PC-9 (cell line): Measurements from ENCODE around the gene GBP1. TPM values are rescaled to one million over a fixed set of nuclear protein-coding genes. Genes with fewer than 3 reads are reported as not detected.
A peak's percentile ranks its signal among the peaks of the same experiment; 100 is the strongest.

ENCODE experiments used
- Bru-seq: library from RNA; stranded (reverse); fragments of 400-500 nt; gene quantifications from one replicate; lab custom pipeline; 2021; lab: Mats Ljungman, UMichigan
- BruChase-seq, 2 experiments: library from RNA; stranded (reverse); fragments of 400-500 nt; gene quantifications; one replicate each; lab custom pipeline; 2021; lab: Mats Ljungman, UMichigan
- BruUV-seq: library from RNA; stranded (reverse); fragments of 400-500 nt; replicated peaks from 2 replicates; lab custom pipeline; 2021; lab: Mats Ljungman, UMichigan
- CTCF ChIA-PET: fragments of 300-600 bp; sonication (Branson Sonifier 250); formaldehyde crosslinking; loops from one replicate; lab custom pipeline; 2022; ENCODE audit warnings: antibody characterized with exemption; lab: Charles Lee
- POLR2A ChIA-PET: fragments of 300-600 bp; sonication (Branson Sonifier 250); formaldehyde crosslinking; loops from one replicate; lab custom pipeline; 2022; ENCODE audit warnings: antibody characterized with exemption; ENCODE audit not compliant: unreplicated experiment; lab: Charles Lee
- DNase-seq, 2 experiments: peaks; one replicate each; pipeline versions ENCODE4 v3.0.0 to v3.0.0-alpha.2; 2015 to 2022; ENCODE audit warnings: mixed read lengths in 1 of 2
- H2AFZ ChIP-seq: fragments of 200-600 bp; sonication (generic); 2 replicates; pipeline ENCODE4 v1.8.1; 2017; ENCODE audit warnings: antibody characterized with exemption
- H3F3A ChIP-seq: fragments of 200-600 bp; sonication (generic); 2 replicates; pipeline ENCODE4 v1.8.1; 2017; ENCODE audit warnings: antibody characterized with exemption, mild to moderate bottlenecking, low read depth; ENCODE audit not compliant: insufficient read depth
- H3K27ac ChIP-seq: fragments of 200-600 bp; sonication (generic); 2 replicates; pipeline ENCODE4 v1.6.1; 2016; ENCODE audit warnings: mixed run types
- H3K27me3 ChIP-seq: fragments of 200-600 bp; sonication (generic); 2 replicates; pipeline ENCODE4 v1.6.1; 2016; ENCODE audit warnings: low read depth, mixed run types; ENCODE audit not compliant: insufficient read depth
- H3K36me3 ChIP-seq: fragments of 200-600 bp; sonication (generic); 2 replicates; pipeline ENCODE4 v1.6.1; 2016; ENCODE audit warnings: low read depth, mixed run types
- H3K4me1 ChIP-seq: fragments of 200-600 bp; sonication (generic); replicated peaks from 2 replicates; pipeline ENCODE4 v1.6.1; 2016; ENCODE audit warnings: mixed run types; ENCODE audit not compliant: insufficient read depth
- H3K4me2 ChIP-seq: fragments of 200-600 bp; sonication (generic); 2 replicates; pipeline ENCODE4 v1.6.1; 2017; ENCODE audit warnings: mixed run types
- H3K4me3 ChIP-seq: fragments of 200-600 bp; sonication (generic); 2 replicates; pipeline ENCODE4 v1.6.1; 2016; ENCODE audit warnings: mixed run types
- H3K79me2 ChIP-seq: fragments of 200-600 bp; sonication (generic); 2 replicates; pipeline ENCODE4 v1.6.1; 2017; ENCODE audit warnings: low read depth, mixed run types
- H3K9me2 ChIP-seq: fragments of 200-600 bp; sonication (generic); 2 replicates; pipeline ENCODE4 v1.8.1; 2017; ENCODE audit warnings: mild to moderate bottlenecking; ENCODE audit not compliant: insufficient read depth
- H3K9me3 ChIP-seq: fragments of 200-600 bp; sonication (generic); 2 replicates; pipeline ENCODE4 v1.8.1; 2016; ENCODE audit warnings: low read depth; ENCODE audit not compliant: insufficient read depth
- H4K20me1 ChIP-seq: fragments of 200-600 bp; sonication (generic); 2 replicates; pipeline ENCODE4 v1.8.1; 2017; ENCODE audit not compliant: insufficient read depth
- CTCF ChIP-seq: fragments of 200-600 bp; sonication (generic); conservative IDR thresholded peaks from 2 replicates; pipeline ENCODE4 v1.6.1; 2017; ENCODE audit warnings: mixed run types, antibody characterized with exemption, mild to moderate bottlenecking, moderate library complexity
- EZH2 ChIP-seq: fragments of 200-600 bp; sonication (generic); IDR thresholded peaks from 2 replicates; pipeline ENCODE4 v1.8.0; 2017; ENCODE audit warnings: antibody characterized with exemption, low read depth
- intact Hi-C: fragments of 100-400 bp; cut with micrococcal nuclease; formaldehyde crosslinking; loops from one replicate; pipeline ENCODE4 v1.10.0; 2022; ENCODE audit not compliant: unreplicated experiment
- long read RNA-seq: library from polyadenylated mRNA; stranded (forward); transcript quantifications from one replicate; pipeline ENCODE4 v2.0.0, GENCODE V29; 2022
- total RNA-seq: library from RNA; stranded (reverse); gene quantifications from 2 replicates; pipeline ENCODE4 v1.2.3, GENCODE V29; 2021

GBP1 gene
- total RNA-seq (6.0 and 7.3 TPM in 2 replicates), Bru-seq, nascent RNA (percentile 48 among the genes with signal in this experiment), BruChase-seq, experiment 1, labeled RNA remaining after a 2-hour chase (percentile 71 among the genes with signal in this experiment), BruChase-seq, experiment 2, labeled RNA remaining after a 6-hour chase (percentile 79 among the genes with signal in this experiment)
- long read RNA-seq, transcript GBP1-201 (11 exons, 3,035 nt) = major isoform, 12 of 15 reads
- long read RNA-seq, partial matches to known transcripts = 2 of 15 reads
- long read RNA-seq, other reads (novel, unspliced or antisense) = 1 of 15 reads

- Histone ChIP-seq H3K36me3 (no peaks in the 10 kb centered on the region), H3K79me2 (no peaks in the 10 kb centered on the region), H4K20me1 (no peaks in the 10 kb centered on the region), H3K27me3 (no peaks in the 10 kb centered on the region), H3K4me3 (peak within 1 kb of the TSS; percentile 26; the same call in 1 of the 2 replicates), H3K4me1 (0 out of 2 replicates have a peak, but pooled peaks cover 7% of the 10 kb centered on the region), H3K27ac (0 out of 2 replicates have a peak within 1 kb of the TSS, but pooled peaks have one; percentile 1), H3F3A (no peaks in the 10 kb centered on the region), H2AFZ (peak within 1 kb of the TSS; percentile 32), H3K9me3 (no peaks in the 10 kb centered on the region), H3K9me2 (no peaks in the 10 kb centered on the region), H3K4me2 (peak within 1 kb of the TSS; percentile 59)
- intact Hi-C loops = loop anchor here (2.0 kb wide), 1 partner anchor 42 kb away; the partner anchor contains the start of gene GBP3
- TF ChIP-seq EZH2 (no peak), CTCF (no peak)
- ChIA-PET POLR2A (interaction anchor here (0.6 to 0.8 kb wide), 5 partner anchors 41 to 795 kb away, joined by 3 to 11 read pairs (median 5); no protein-coding TSS in a partner anchor), CTCF (interaction anchor here (0.6 to 0.7 kb wide), 2 partner anchors 81 to 130 kb away, joined by 3 to 7 read pairs; no protein-coding TSS in a partner anchor)
- DNase-seq = peak in 1 of 2 experiments; percentile 79
- no TSS peak for BruUV-seq
Observed at GRCh38 chr1:89065079-89065868, at the start of gene GBP1. GBP1 (minus strand) TSS chr1:89065208; CDS start chr1:89063234, 1,974 bp downstream.

DNA sequence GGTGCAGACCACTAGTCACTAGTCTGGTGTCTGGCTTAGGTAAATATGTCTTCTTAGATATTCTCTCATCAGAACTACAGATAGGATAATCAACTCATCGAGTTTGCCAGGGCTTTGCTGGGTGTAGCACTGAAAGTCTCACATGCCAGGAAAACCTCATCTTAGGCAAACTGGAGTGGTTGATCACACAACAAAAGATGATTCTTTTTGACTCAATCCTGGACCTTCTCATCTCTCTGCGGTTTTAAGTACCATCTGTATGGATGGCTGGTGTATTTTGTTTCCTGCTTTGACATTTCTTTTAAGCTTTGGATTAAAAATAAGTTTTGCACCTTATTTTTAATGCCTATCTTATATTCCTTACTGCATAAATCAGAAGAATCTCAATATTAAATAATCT is 49.7 kb upstream of the GBP1 start:
- ChIA-PET POLR2A (no interaction called here), CTCF (no interaction called here)
- intact Hi-C loops = no loop called here
- Histone ChIP-seq H3K79me2 (no peaks in the 10 kb centered on the region), H3K4me1 (no peaks in the 10 kb centered on the region), H3F3A (no peaks in the 10 kb centered on the region), H4K20me1 (no peaks in the 10 kb centered on the region), H3K27ac (no peak overlapping the region), H3K4me3 (no peak overlapping the region), H3K27me3 (no peaks in the 10 kb centered on the region), H3K4me2 (no peak overlapping the region), H2AFZ (no peak overlapping the region), H3K36me3 (no peaks in the 10 kb centered on the region), H3K9me3 (no peaks in the 10 kb centered on the region), H3K9me2 (no peaks in the 10 kb centered on the region)
- no peak for DNase-seq
- TF ChIP-seq CTCF = no peak
- no peak for TF ChIP-seq EZH2
- BruUV-seq = no TSS peak

- Histone ChIP-seq H3K79me2 (no peaks in the 10 kb centered on the region), H3K9me2 (no peaks in the 10 kb centered on the region; the same call in 1 of the 2 replicates), H3K4me3 (no peak overlapping the region), H3F3A (no peaks in the 10 kb centered on the region), H3K27me3 (no peaks in the 10 kb centered on the region), H3K4me2 (no peak overlapping the region), H4K20me1 (no peaks in the 10 kb centered on the region), H3K9me3 (no peaks in the 10 kb centered on the region), H2AFZ (no peak overlapping the region), H3K4me1 (no peaks in the 10 kb centered on the region), H3K36me3 (no peaks in the 10 kb centered on the region), H3K27ac (no peak overlapping the region)
- intact Hi-C loops = no loop called here
- no TSS peak for BruUV-seq
- no peak for DNase-seq
- ChIA-PET POLR2A (no interaction called here), CTCF (no interaction called here)
- no peak for TF ChIP-seq EZH2
- no peak for TF ChIP-seq CTCF
Observed at GRCh38 chr1:89112871-89113613, 48.0 kb upstream of the GBP1 start.
